Keratinocyte (primary cell): Measurements from ENCODE around the gene SHISA9. TPM values are rescaled to one million over a fixed set of nuclear protein-coding genes. Genes with fewer than 3 reads are reported as not detected.

ENCODE experiments used
- DNase-seq: peaks from one replicate; pipeline ENCODE4 v3.0.0-alpha.2; 2011; ENCODE audit warnings: low read depth, missing footprints, low spot score
- FAIRE-seq: peaks from 2 replicates; lab custom pipeline; 2011; peaks lifted over from hg19 to GRCh38; lab: Jason Lieb, UNC
- H2AFZ ChIP-seq: 2 replicates; pipeline ENCODE4 v1.6.0; 2012; ENCODE audit warnings: low read length, control low read depth, inconsistent platforms; ENCODE audit not compliant: control insufficient read depth
- H3K27ac ChIP-seq: 2 replicates; pipeline ENCODE4 v1.5.1; 2011; ENCODE audit warnings: low read length; ENCODE audit not compliant: control insufficient read depth, insufficient read depth
- H3K27me3 ChIP-seq: 3 replicates; pipeline ENCODE4 v1.6.0; 2011; ENCODE audit warnings: low read length; ENCODE audit not compliant: control insufficient read depth, insufficient read depth; ENCODE audit errors: extremely low read depth
- H3K36me3 ChIP-seq, 2 experiments: 2 replicates in 1 of 2; 3 replicates in 1 of 2; pipeline ENCODE4 v1.5.1; 2011; ENCODE audit warnings: low read length in 2 of 2, mild to moderate bottlenecking in 1 of 2; ENCODE audit not compliant: control insufficient read depth in 2 of 2, insufficient read depth in 2 of 2; ENCODE audit errors: extremely low read depth in 1 of 2
- H3K4me1 ChIP-seq: 3 replicates; pipeline ENCODE4 v1.5.1; 2011; ENCODE audit warnings: low read length; ENCODE audit not compliant: control insufficient read depth, insufficient read depth; ENCODE audit errors: extremely low read depth
- H3K4me2 ChIP-seq: 3 replicates; pipeline ENCODE4 v1.6.0; 2011; ENCODE audit warnings: low read depth, low read length; ENCODE audit not compliant: control insufficient read depth, insufficient read depth; ENCODE audit errors: extremely low read depth
- H3K4me3 ChIP-seq, 3 experiments: fragments of 200-600 bp in 1 of 3; sonication (generic) in 1 of 3; 2 replicates in 2 of 3; 3 replicates in 1 of 3; pipeline ENCODE4 v1.5.1; 2011 to 2016; ENCODE audit warnings: low read length in 3 of 3, mild to moderate bottlenecking in 3 of 3, control low read depth in 2 of 3, inconsistent platforms in 1 of 3, low read depth in 1 of 3, mixed read lengths in 1 of 3, mixed run types in 1 of 3, moderate library complexity in 1 of 3; ENCODE audit not compliant: control insufficient read depth in 2 of 3, insufficient read depth in 2 of 3; ENCODE audit errors: extremely low read depth in 1 of 3
- H3K79me2 ChIP-seq: 2 replicates; pipeline ENCODE4 v1.6.0; 2012; ENCODE audit warnings: low read length; ENCODE audit not compliant: control insufficient read depth, insufficient read depth
- H3K9ac ChIP-seq: 3 replicates; pipeline ENCODE4 v1.6.0; 2011; ENCODE audit warnings: low read length; ENCODE audit not compliant: control insufficient read depth, insufficient read depth; ENCODE audit errors: extremely low read depth
- H3K9me1 ChIP-seq: 3 replicates; pipeline ENCODE4 v1.6.0; 2011; ENCODE audit warnings: low read length; ENCODE audit not compliant: control insufficient read depth, insufficient read depth; ENCODE audit errors: extremely low read depth
- H3K9me3 ChIP-seq: 2 replicates; pipeline ENCODE4 v1.5.1; 2012; ENCODE audit warnings: low read depth, low read length; ENCODE audit not compliant: control insufficient read depth
- H4K20me1 ChIP-seq: 3 replicates; pipeline ENCODE4 v1.6.0; 2011; ENCODE audit warnings: low read length; ENCODE audit not compliant: control insufficient read depth, insufficient read depth; ENCODE audit errors: extremely low read depth
- CTCF ChIP-seq, 3 experiments: IDR thresholded peaks in 1 of 3; conservative IDR thresholded peaks in 1 of 3; optimal IDR thresholded peaks in 1 of 3; 2 replicates in 2 of 3; 3 replicates in 1 of 3; pipeline versions ENCODE3 to v1.5.1; 2011; ENCODE audit warnings: low read length in 3 of 3, mild to moderate bottlenecking in 3 of 3, moderate library complexity in 2 of 3, control low read depth in 1 of 3, inconsistent platforms in 1 of 3; ENCODE audit not compliant: insufficient read depth in 2 of 3; ENCODE audit errors: extremely low read depth in 1 of 3
- EZH2 ChIP-seq: IDR thresholded peaks from one replicate; pipeline ENCODE4 v1.6.1; 2012; ENCODE audit warnings: inconsistent platforms, mild to moderate bottlenecking, low read length, moderate library complexity
- dilution Hi-C: fragments of 300-500 bp; cut with MboI; formaldehyde crosslinking; loops from one replicate; pipeline ENCODE4 v1.7.0; 2020; ENCODE audit warnings: low sequenced_read_pairs; ENCODE audit not compliant: extremely low pct_ligation_motif_present
- polyA plus RNA-seq, 5 experiments: library from polyadenylated mRNA; depleted of rRNA in 3 of 5; stranded (reverse) in 3 of 5; stranded (forward) in 1 of 5; unstranded in 1 of 5; fragments of >200 nt; gene quantifications; 1 replicate in 1 of 5; 2 replicates in 3 of 5; 3 replicates in 1 of 5; pipeline versions ENCODE4 v1.2.1 to v1.2.3, GENCODE V29; 2011 to 2012; ENCODE audit warnings: missing spikeins in 2 of 5, low read depth in 1 of 5, low replicate concordance in 1 of 5

The SHISA9 gene
- polyA plus RNA-seq, 1 donor (not counting 4 experiments of a cell fraction or from before 2014, with no cell fraction given) = 0.28 TPM

GRCh38 chr16:12975766-12976165 lies 74.4 kb downstream of the SHISA9 start:
- dilution Hi-C loops = no loop called here
- Histone ChIP-seq H3K4me1 (no peaks in the 10 kb centered on the region), H3K36me3 (no peaks in the 10 kb centered on the region), H2AFZ (no peak overlapping the region), H3K27ac (no peak overlapping the region), H3K4me3 (no peak overlapping the region), H3K9ac (no peak overlapping the region), H3K79me2 (no peaks in the 10 kb centered on the region), H4K20me1 (no peaks in the 10 kb centered on the region), H3K9me3 (no peaks in the 10 kb centered on the region), H3K4me2 (no peak overlapping the region), H3K9me1 (no peaks in the 10 kb centered on the region), H3K27me3 (no peaks in the 10 kb centered on the region)
- FAIRE-seq (no peak), DNase-seq (no peak)
- no peak for TF ChIP-seq EZH2
- TF ChIP-seq CTCF (optimal IDR thresholded peaks at IDR 0.05 in 1 of 3, IDR thresholded peaks at IDR 0.05 in 1 of 3, conservative IDR thresholded peaks at IDR 0.05 in 1 of 3; ENCODE audit: extremely low read depth in 1 of 3, insufficient read depth in 2 of 3, low read length in 3 of 3) = no peak

DNA sequence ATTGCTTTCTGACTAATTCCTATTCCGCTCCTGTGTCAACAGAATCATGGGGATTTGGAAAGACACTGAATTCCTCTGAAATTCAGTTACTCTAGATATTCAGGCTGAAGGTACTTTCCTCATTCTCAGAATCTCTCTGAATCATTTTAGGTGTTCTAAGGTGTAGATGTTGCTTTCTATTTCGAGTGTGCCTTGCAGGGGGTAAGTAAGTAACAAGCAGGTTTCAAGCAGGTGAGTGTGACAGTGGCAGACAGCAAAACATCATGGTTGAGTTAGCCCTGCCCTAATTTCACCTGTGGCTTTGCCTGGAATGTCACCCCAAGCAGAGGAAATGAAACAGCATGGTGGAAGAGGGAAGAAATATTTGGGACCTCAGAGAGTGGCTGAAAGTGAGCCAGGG lies 75.1 kb downstream of the SHISA9 start:
- no peaks in the 10 kb centered on the region for H3K9me1 ChIP-seq
- H3K9me3 ChIP-seq = no peaks in the 10 kb centered on the region
- no peaks in the 10 kb centered on the region for H3K79me2 ChIP-seq
- no peaks in the 10 kb centered on the region for H3K27me3 ChIP-seq
- H3K36me3 ChIP-seq = no peaks in the 10 kb centered on the region
- DNase-seq (no peak), FAIRE-seq (no peak)
- H2AFZ ChIP-seq = no peak overlapping the region
- no peak overlapping the region for H3K4me2 ChIP-seq
- no peak for TF ChIP-seq EZH2
- no peak for TF ChIP-seq CTCF (optimal IDR thresholded peaks at IDR 0.05 in 1 of 3, IDR thresholded peaks at IDR 0.05 in 1 of 3, conservative IDR thresholded peaks at IDR 0.05 in 1 of 3; ENCODE audit: extremely low read depth in 1 of 3, insufficient read depth in 2 of 3, low read length in 3 of 3)
- H3K9ac ChIP-seq = no peak overlapping the region
- no peak overlapping the region for H3K4me3 ChIP-seq
- dilution Hi-C loops = no loop called here
- no peaks in the 10 kb centered on the region for H3K4me1 ChIP-seq
- H3K27ac ChIP-seq = no peak overlapping the region
- H4K20me1 ChIP-seq = no peaks in the 10 kb centered on the region
